IPS-15b (cell line): ENCODE measurements around the gene PSG6.
"Not testable (repeated sequence)": the region's sequence is repeated elsewhere in the genome, so short reads cannot be mapped to it uniquely, and the experiment has no call there.

Source experiments
- H3K27me3 ChIP-seq: one replicate; pipeline ENCODE4 v1.6.1; 2013; ENCODE audit warnings: low read length; ENCODE audit not compliant: control insufficient read depth, insufficient read depth
- H3K36me3 ChIP-seq: one replicate; pipeline ENCODE4 v1.6.1; 2013; ENCODE audit warnings: low read length; ENCODE audit not compliant: control insufficient read depth, insufficient read depth
- H3K4me1 ChIP-seq: one replicate; pipeline ENCODE4 v1.6.1; 2013; ENCODE audit warnings: mild to moderate bottlenecking, low read length; ENCODE audit not compliant: control insufficient read depth, insufficient read depth
- H3K4me3 ChIP-seq: one replicate; pipeline ENCODE4 v1.5.1; 2013; ENCODE audit warnings: low read depth, low read length
- H3K9ac ChIP-seq: one replicate; pipeline ENCODE4 v1.6.1; 2013; ENCODE audit warnings: low read depth, mild to moderate bottlenecking, low read length
- H3K9me3 ChIP-seq: one replicate; pipeline ENCODE4 v1.6.1; 2013; ENCODE audit warnings: mild to moderate bottlenecking, low read length; ENCODE audit not compliant: control insufficient read depth, insufficient read depth

PSG6 gene

DNA sequence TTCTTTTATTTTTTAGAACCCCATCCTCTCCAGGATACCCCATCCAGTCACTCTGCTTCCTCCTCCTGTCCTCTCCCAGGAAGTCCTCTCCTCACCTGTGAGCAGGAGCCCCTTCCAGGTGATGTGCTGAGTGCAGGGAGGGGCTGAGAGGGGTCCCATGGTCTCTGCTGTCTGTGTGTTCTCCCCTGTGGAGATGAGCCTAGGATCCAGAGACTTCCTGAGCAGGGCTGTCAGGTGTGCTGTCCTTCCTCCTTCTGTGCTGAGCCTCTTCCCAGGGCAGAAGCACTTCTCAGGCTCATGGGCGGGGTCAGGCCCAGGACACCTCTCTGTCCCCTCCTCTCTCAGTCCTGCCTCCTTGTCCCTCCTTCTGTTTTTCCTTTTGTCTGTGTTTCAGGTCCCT lies at the start of gene PSG6:
PSG6 (minus strand) TSS at position 261 of the 400 bp plus-strand sequence; CDS start at position 159, 102 bp downstream.
- not testable (repeated sequence) for H3K36me3 ChIP-seq, H3K4me3 ChIP-seq, H3K27me3 ChIP-seq, H3K9ac ChIP-seq, H3K4me1 ChIP-seq, H3K9me3 ChIP-seq

DNA sequence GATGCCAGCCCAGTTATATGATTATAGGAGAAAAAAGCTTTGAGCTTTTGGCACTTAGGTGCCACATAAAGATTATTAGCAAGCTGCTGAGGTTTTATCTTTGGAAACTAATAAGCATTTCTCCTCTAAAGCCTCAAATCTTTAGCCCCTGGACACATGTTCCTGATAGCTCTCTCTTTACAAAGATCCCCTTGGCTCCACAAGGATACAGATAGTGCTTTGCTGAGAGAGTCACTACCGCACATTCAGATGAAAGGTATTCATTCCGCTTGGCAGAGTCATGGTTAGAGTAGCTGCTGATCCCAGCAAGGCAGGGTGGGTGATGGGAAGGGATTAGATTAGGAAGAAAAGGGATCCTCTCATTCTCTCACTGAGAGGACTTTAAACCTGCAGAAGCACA lies 47.5 kb upstream of the PSG6 start:
- Histone ChIP-seq H3K27me3 (no peaks in the 10 kb centered on the region), H3K9ac (no peak overlapping the region), H3K4me3 (no peak overlapping the region), H3K36me3 (no peaks in the 10 kb centered on the region), H3K4me1 (no peaks in the 10 kb centered on the region), H3K9me3 (no peaks in the 10 kb centered on the region)

DNA sequence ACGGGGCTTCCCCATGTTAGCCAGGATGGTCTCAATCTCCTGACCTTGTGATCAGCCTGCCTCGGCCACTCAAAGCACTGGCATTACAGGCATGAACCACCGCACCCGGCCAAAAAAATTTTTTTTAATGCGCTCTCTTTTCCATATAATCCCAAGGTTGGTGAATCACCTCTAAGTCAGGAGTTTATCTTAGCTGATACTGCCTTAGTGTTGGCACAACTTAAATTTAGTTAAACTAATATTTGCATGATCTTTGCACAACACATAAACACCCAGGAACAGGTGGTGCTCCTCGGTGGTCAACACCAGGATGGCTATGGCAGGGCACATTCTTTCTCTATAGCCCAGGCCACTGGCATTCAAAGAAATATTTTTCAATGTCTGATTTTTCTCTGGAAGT lies 43.4 kb upstream of the PSG6 start:
- H3K9me3 ChIP-seq, result no peaks in the 10 kb centered on the region
- H3K4me1 ChIP-seq, result no peaks in the 10 kb centered on the region

DNA sequence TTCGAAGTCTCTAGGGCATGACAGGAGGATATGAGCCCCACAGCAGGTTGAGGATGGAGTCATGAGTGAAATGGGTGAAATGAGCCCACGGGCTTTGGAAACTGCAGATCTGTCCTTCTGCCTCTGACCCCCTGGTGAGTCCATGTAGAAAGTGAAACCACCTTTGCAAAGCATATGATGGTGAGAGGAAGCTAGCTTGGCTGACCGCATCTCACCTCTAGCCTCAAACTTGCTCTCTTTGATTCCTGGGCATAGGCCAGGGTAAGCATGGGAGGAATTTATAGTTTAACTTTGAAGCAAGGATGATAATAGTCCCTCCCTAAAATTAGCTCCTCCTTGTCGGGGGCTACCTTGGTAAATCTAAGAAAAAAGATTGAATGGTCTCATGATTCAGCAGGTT lies 34.4 kb upstream of the PSG6 start:
- H3K9ac ChIP-seq, H3K36me3 ChIP-seq, H3K27me3 ChIP-seq, H3K4me3 ChIP-seq, H3K4me1 ChIP-seq, H3K9me3 ChIP-seq: not testable (repeated sequence)

More for the DNA sequence above, 43.4 kb upstream of the PSG6 start:
- H3K4me3 ChIP-seq, result no peak overlapping the region
- no peaks in the 10 kb centered on the region for H3K27me3 ChIP-seq
- no peaks in the 10 kb centered on the region for H3K36me3 ChIP-seq
- no peak overlapping the region for H3K9ac ChIP-seq

DNA sequence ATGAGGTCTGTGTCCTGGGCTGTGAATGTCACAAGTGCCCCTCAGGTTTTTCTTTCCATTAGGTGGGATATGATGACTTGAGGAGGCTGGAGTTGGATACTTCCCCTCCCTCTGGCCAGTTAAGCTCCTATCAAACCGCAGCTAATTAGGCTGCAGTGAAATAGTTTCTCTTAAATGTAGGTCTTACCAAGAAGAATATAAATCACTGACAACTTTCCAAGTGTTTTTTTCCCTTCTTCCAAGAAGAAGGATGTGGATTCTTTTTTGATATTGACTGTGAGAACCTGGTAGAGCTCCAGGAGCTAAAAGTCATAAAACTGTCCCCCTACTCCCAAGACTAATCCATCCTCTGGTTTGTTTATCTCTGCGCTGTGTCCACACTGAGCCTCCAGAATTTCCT lies 33.8 kb upstream of the PSG6 start:
- H3K9me3 ChIP-seq, H3K27me3 ChIP-seq, H3K4me1 ChIP-seq, H3K4me3 ChIP-seq, H3K36me3 ChIP-seq, H3K9ac ChIP-seq: not testable (repeated sequence)

DNA sequence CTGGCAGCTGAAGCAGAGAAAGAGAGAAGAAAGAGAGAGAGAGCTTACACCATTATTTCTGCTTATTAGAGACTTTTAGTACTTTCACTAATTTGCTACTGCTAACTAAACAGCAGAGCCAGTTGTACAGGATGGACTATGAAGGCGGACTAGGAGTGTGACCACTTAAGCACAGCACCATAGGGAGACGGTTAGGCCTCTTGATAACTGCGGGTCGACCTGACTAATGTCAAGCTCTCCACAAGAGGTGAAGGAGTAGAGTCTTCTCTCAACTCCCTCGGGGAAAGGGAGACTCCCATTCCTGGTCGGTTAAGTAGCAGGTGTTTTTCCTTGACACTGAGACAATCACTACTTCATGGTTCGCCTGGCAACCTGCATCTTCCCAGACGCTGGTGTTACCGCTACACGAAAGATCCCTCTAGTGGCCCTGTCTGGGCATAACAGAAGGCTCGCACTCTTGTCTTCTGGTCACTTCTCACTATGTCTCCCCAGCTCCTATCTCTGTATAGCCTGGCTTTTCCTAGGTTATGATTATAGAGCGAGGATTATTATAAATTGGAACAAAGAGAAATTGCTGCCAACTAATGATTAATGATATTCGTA lies 24.6 kb upstream of the PSG6 start:
- no peaks in the 10 kb centered on the region for H3K4me1 ChIP-seq
- H3K27me3 ChIP-seq, result no peaks in the 10 kb centered on the region
- no peaks in the 10 kb centered on the region for H3K9me3 ChIP-seq
- H3K9ac ChIP-seq, result no peak overlapping the region
- no peak overlapping the region for H3K4me3 ChIP-seq
- H3K36me3 ChIP-seq, result no peaks in the 10 kb centered on the region

DNA sequence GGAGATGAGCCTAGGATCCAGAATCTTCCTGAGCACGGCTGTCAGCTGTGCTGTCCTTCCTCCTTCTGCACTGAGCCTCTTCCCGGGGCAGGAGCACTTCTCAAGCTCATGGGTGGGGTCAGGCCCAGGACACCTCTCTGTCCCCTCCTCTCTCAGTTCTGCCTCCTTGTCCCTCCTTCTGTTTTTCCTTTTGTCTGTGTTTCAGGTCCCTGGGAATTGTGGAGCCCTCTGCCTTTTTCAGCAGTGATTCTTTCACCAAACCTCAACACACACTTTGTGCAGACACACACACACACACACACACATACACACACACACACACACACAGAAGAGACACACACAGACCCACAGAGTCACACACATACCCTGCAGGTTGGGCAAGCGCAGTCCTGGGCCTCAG lies 19.4 kb upstream of the PSG6 start, which contains the start of gene PSG7:
PSG7 (minus strand) TSS at position 101 of the 400 bp plus-strand sequence. CDS start 131 bp downstream, outside the sequence.
- H3K4me3 ChIP-seq, H3K36me3 ChIP-seq, H3K27me3 ChIP-seq, H3K4me1 ChIP-seq, H3K9ac ChIP-seq, H3K9me3 ChIP-seq: not testable (repeated sequence)

DNA sequence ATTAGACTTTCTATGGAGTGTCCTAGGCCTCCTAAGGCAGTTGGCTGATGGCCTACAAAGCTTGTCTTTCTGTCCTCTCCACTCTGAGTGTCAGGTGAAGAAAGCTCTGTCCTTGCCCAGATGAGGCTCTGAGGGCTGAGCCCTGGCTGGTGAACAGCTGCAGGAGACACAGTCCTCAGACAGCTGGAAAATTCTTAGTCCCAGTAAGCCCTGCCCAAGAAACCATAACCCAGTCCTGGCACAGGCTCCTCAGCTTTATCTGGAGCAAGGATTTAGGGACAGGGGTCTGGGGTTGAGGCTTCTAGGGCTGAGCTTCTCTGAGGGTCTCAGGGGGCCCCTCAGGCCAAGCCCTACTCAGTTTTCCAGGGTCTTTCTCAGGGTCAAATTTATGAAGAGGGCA lies 17.0 kb upstream of the PSG6 start:
- not testable (repeated sequence) for H3K4me3 ChIP-seq, H3K9ac ChIP-seq, H3K4me1 ChIP-seq, H3K9me3 ChIP-seq, H3K36me3 ChIP-seq, H3K27me3 ChIP-seq

DNA sequence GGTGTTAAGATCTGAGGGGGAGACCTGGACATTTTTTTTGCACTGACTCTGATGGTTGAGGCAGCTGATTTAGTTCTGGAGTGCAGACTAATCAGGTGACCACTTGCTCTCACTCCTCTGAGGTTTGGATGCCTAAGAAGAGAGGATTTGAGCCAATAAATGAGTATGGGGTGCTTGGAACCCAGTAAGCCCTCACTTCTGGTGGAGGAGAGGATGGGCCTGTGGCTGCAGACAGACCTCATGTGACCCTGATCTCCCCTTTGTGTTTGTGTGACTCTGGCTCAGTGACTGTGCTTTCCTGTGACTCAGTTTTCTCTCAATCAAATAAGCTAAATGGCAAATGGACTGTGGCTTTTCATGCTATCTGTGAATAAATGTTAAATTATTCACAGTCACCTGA lies 16.5 kb upstream of the PSG6 start:
- not testable (repeated sequence) for H3K9me3 ChIP-seq, H3K9ac ChIP-seq, H3K36me3 ChIP-seq, H3K27me3 ChIP-seq, H3K4me1 ChIP-seq, H3K4me3 ChIP-seq

DNA sequence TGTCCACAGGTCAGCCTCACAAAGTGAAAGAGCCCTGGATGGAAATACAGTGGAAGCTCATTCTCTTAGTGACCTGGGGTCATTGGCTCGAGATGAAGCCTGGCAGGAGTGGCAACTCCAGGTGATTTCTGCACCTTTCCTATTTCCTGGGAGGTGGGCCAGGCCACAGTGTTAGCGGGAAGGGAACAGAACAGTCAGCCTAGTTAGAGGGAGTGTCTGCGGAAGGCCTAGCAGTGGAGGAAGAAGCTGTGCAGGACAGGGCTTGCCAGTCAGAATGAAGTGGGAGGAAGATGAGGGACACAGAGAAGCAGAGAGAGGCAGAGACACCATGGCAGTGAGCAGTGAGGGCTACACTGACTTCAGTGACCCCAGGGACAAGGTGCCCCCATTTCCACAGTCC lies 15.7 kb upstream of the PSG6 start:
- not testable (repeated sequence) for H3K36me3 ChIP-seq, H3K9me3 ChIP-seq, H3K27me3 ChIP-seq, H3K4me3 ChIP-seq, H3K4me1 ChIP-seq, H3K9ac ChIP-seq

DNA sequence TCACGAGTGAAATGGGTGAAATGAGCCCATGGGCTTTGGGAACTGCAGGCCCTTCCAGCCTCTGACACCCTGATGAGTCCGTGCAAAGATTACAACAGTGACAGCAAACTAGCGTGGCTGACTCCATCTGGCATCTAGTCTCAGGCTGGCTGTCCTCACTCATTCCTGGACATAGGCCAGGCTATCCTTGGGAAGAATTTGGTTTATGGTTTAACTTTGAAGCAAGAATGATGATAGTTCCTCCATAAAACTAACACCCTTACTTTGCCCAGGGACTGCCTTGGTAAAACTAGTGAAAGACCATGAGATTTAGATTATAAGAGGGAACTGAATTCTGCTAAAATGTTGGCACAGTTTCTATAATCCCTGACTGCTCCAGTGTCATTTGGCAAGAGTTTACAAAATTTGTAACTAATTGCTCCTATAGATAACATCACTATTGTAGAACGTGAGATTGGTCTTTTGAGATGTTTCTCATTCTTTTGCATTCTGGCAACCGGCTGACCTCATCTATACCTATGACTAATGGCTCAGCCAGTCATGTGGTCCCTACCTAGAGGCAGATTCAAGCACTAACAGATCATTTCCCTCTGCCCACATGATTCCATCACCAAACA lies 14.9 kb upstream of the PSG6 start:
- not testable (repeated sequence) for H3K9ac ChIP-seq, H3K4me3 ChIP-seq, H3K4me1 ChIP-seq, H3K36me3 ChIP-seq, H3K27me3 ChIP-seq, H3K9me3 ChIP-seq

DNA sequence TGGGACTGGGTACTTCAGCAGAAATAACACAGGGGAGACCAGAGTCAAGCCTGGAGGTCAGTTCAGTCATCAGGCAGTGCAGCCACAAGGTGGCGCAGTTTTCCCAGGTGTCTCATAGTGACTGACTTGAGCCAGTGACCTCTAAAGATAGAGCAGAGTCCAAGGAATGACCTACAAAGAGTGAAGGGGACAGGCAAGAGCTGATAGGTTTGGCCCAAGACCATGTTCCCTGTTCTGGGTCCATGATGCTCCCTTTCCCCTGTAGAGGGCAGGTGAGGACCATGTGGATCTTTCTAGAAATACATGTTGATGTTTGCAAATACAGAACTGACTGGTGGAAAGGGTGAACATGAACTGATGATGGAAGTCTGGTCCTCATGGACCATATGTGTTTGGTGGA lies 12.5 kb upstream of the PSG6 start:
- H3K27me3 ChIP-seq, H3K4me3 ChIP-seq, H3K36me3 ChIP-seq, H3K9me3 ChIP-seq, H3K9ac ChIP-seq, H3K4me1 ChIP-seq: not testable (repeated sequence)
